ENCODE measurements around the gene BAZ2B. TPM values are rescaled to one million over a fixed set of nuclear protein-coding genes. Genes with fewer than 3 reads are reported as not detected.

Gene BAZ2B
- total RNA-seq, 1 donor = 53.5 TPM

- Histone ChIP-seq H3K27me3 (ENCODE audit: insufficient read depth, low read length) (no peaks in the 10 kb centered on the region), H3K4me3 (ENCODE audit: low read length) (no peak overlapping the region), H3K9me3 (ENCODE audit: low read depth, low read length) (no peaks in the 10 kb centered on the region), H3K4me1 (ENCODE audit: insufficient read depth, low read length) (peaks cover 14% of the 10 kb centered on the region)
Measured at GRCh38 chr2:159506764-159507440, 109.4 kb downstream of the BAZ2B start.

GRCh38 chr2:159506202-159506601 is 110.1 kb downstream of the BAZ2B start:
- H3K4me3 ChIP-seq (ENCODE audit: low read length) = no peak overlapping the region
- no peaks in the 10 kb centered on the region for H3K27me3 ChIP-seq (ENCODE audit: insufficient read depth, low read length)
- peaks cover 14% of the 10 kb centered on the region for H3K4me1 ChIP-seq (ENCODE audit: insufficient read depth, low read length)
- no peaks in the 10 kb centered on the region for H3K9me3 ChIP-seq (ENCODE audit: low read depth, low read length)

- Histone ChIP-seq H3K4me3 (ENCODE audit: low read length) (no peak overlapping the region), H3K27me3 (ENCODE audit: insufficient read depth, low read length) (no peaks in the 10 kb centered on the region), H3K4me1 (ENCODE audit: insufficient read depth, low read length) (peaks cover 13% of the 10 kb centered on the region), H3K9me3 (ENCODE audit: low read depth, low read length) (no peaks in the 10 kb centered on the region)
Measured at GRCh38 chr2:159505196-159505595, 111.2 kb downstream of the BAZ2B start.

GRCh38 chr2:159501743-159502142 is 114.6 kb downstream of the BAZ2B start:
- Histone ChIP-seq H3K4me3 (ENCODE audit: low read length) (no peak overlapping the region), H3K9me3 (ENCODE audit: low read depth, low read length) (no peaks in the 10 kb centered on the region), H3K27me3 (ENCODE audit: insufficient read depth, low read length) (no peaks in the 10 kb centered on the region), H3K4me1 (ENCODE audit: insufficient read depth, low read length) (peaks cover 8% of the 10 kb centered on the region)

- Histone ChIP-seq H3K9me3 (ENCODE audit: low read depth, low read length) (no peaks in the 10 kb centered on the region), H3K4me1 (ENCODE audit: insufficient read depth, low read length) (peaks cover 6% of the 10 kb centered on the region), H3K27me3 (ENCODE audit: insufficient read depth, low read length) (no peaks in the 10 kb centered on the region), H3K4me3 (ENCODE audit: low read length) (no peak overlapping the region)
Measured at GRCh38 chr2:159497847-159498246, 118.5 kb downstream of the BAZ2B start.

GRCh38 chr2:159497256-159497655 is 119.1 kb downstream of the BAZ2B start:
- Histone ChIP-seq H3K4me3 (ENCODE audit: low read length) (no peak overlapping the region), H3K4me1 (ENCODE audit: insufficient read depth, low read length) (peaks cover 6% of the 10 kb centered on the region), H3K9me3 (ENCODE audit: low read depth, low read length) (no peaks in the 10 kb centered on the region), H3K27me3 (ENCODE audit: insufficient read depth, low read length) (no peaks in the 10 kb centered on the region)

- Histone ChIP-seq H3K9me3 (ENCODE audit: low read depth, low read length) (no peaks in the 10 kb centered on the region), H3K27me3 (ENCODE audit: insufficient read depth, low read length) (no peaks in the 10 kb centered on the region), H3K4me1 (ENCODE audit: insufficient read depth, low read length) (no peaks in the 10 kb centered on the region), H3K4me3 (ENCODE audit: low read length) (no peak overlapping the region)
Measured at GRCh38 chr2:159489476-159489875, 126.9 kb downstream of the BAZ2B start.

GRCh38 chr2:159484532-159484931 is 131.8 kb downstream of the BAZ2B start:
- Histone ChIP-seq H3K4me1 (ENCODE audit: insufficient read depth, low read length) (no peaks in the 10 kb centered on the region), H3K27me3 (ENCODE audit: insufficient read depth, low read length) (no peaks in the 10 kb centered on the region), H3K4me3 (ENCODE audit: low read length) (no peak overlapping the region)

GRCh38 chr2:159476329-159476728 is 140.0 kb downstream of the BAZ2B start:
- no peaks in the 10 kb centered on the region for H3K9me3 ChIP-seq (ENCODE audit: low read depth, low read length)
- H3K27me3 ChIP-seq (ENCODE audit: insufficient read depth, low read length) = no peaks in the 10 kb centered on the region
- no peaks in the 10 kb centered on the region for H3K4me1 ChIP-seq (ENCODE audit: insufficient read depth, low read length)
- no peak overlapping the region for H3K4me3 ChIP-seq (ENCODE audit: low read length)

More at GRCh38 chr2:159484532-159484931, 131.8 kb downstream of the BAZ2B start:
- H3K9me3 ChIP-seq (ENCODE audit: low read depth, low read length) = no peaks in the 10 kb centered on the region

- no peak overlapping the region for H3K4me3 ChIP-seq (ENCODE audit: low read length)
- no peaks in the 10 kb centered on the region for H3K9me3 ChIP-seq (ENCODE audit: low read depth, low read length)
- H3K27me3 ChIP-seq (ENCODE audit: insufficient read depth, low read length) = no peaks in the 10 kb centered on the region
- H3K4me1 ChIP-seq (ENCODE audit: insufficient read depth, low read length) = no peaks in the 10 kb centered on the region
Measured at GRCh38 chr2:159475793-159476192, 140.6 kb downstream of the BAZ2B start.

GRCh38 chr2:159471340-159471739 is 145.0 kb downstream of the BAZ2B start:
- Histone ChIP-seq H3K4me1 (ENCODE audit: insufficient read depth, low read length) (no peaks in the 10 kb centered on the region), H3K4me3 (ENCODE audit: low read length) (no peak overlapping the region), H3K9me3 (ENCODE audit: low read depth, low read length) (no peaks in the 10 kb centered on the region), H3K27me3 (ENCODE audit: insufficient read depth, low read length) (no peaks in the 10 kb centered on the region)

- H3K9me3 ChIP-seq (ENCODE audit: low read depth, low read length) = no peaks in the 10 kb centered on the region
- no peak overlapping the region for H3K4me3 ChIP-seq (ENCODE audit: low read length)
- H3K27me3 ChIP-seq (ENCODE audit: insufficient read depth, low read length) = no peaks in the 10 kb centered on the region
- no peaks in the 10 kb centered on the region for H3K4me1 ChIP-seq (ENCODE audit: insufficient read depth, low read length)
Measured at GRCh38 chr2:159468257-159468656, 148.1 kb downstream of the BAZ2B start.

- H3K27me3 ChIP-seq (ENCODE audit: insufficient read depth, low read length) = no peaks in the 10 kb centered on the region
- H3K4me1 ChIP-seq (ENCODE audit: insufficient read depth, low read length) = no peaks in the 10 kb centered on the region
- H3K4me3 ChIP-seq (ENCODE audit: low read length) = no peak overlapping the region
- no peaks in the 10 kb centered on the region for H3K9me3 ChIP-seq (ENCODE audit: low read depth, low read length)
Measured at GRCh38 chr2:159462961-159463360, 153.4 kb downstream of the BAZ2B start.

GRCh38 chr2:159462201-159462785 is 154.1 kb downstream of the BAZ2B start:
- no peaks in the 10 kb centered on the region for H3K9me3 ChIP-seq (ENCODE audit: low read depth, low read length)
- peaks cover 4% of the 10 kb centered on the region for H3K4me1 ChIP-seq (ENCODE audit: insufficient read depth, low read length)
- H3K27me3 ChIP-seq (ENCODE audit: insufficient read depth, low read length) = no peaks in the 10 kb centered on the region
- H3K4me3 ChIP-seq (ENCODE audit: low read length) = no peak overlapping the region

- Histone ChIP-seq H3K27me3 (ENCODE audit: insufficient read depth, low read length) (no peaks in the 10 kb centered on the region), H3K4me1 (ENCODE audit: insufficient read depth, low read length) (peaks cover 8% of the 10 kb centered on the region), H3K9me3 (ENCODE audit: low read depth, low read length) (no peaks in the 10 kb centered on the region), H3K4me3 (ENCODE audit: low read length) (no peak overlapping the region)
Measured at GRCh38 chr2:159461076-159461475, 155.3 kb downstream of the BAZ2B start.

GRCh38 chr2:159460227-159460626 is 156.1 kb downstream of the BAZ2B start:
- Histone ChIP-seq H3K9me3 (ENCODE audit: low read depth, low read length) (no peaks in the 10 kb centered on the region), H3K27me3 (ENCODE audit: insufficient read depth, low read length) (no peaks in the 10 kb centered on the region), H3K4me1 (ENCODE audit: insufficient read depth, low read length) (peaks cover 8% of the 10 kb centered on the region), H3K4me3 (ENCODE audit: low read length) (no peak overlapping the region)

Data from mononuclear cell (primary cell).